ENCODE results near the gene SRSF3. TPM values are rescaled to one million over a fixed set of nuclear protein-coding genes. Genes with fewer than 3 reads are reported as not detected.
A peak's percentile ranks its signal among the peaks of the same experiment; 100 is the strongest.

Gene SRSF3
- total RNA-seq, 1 donor from 2014 or later = 288 TPM

DNA sequence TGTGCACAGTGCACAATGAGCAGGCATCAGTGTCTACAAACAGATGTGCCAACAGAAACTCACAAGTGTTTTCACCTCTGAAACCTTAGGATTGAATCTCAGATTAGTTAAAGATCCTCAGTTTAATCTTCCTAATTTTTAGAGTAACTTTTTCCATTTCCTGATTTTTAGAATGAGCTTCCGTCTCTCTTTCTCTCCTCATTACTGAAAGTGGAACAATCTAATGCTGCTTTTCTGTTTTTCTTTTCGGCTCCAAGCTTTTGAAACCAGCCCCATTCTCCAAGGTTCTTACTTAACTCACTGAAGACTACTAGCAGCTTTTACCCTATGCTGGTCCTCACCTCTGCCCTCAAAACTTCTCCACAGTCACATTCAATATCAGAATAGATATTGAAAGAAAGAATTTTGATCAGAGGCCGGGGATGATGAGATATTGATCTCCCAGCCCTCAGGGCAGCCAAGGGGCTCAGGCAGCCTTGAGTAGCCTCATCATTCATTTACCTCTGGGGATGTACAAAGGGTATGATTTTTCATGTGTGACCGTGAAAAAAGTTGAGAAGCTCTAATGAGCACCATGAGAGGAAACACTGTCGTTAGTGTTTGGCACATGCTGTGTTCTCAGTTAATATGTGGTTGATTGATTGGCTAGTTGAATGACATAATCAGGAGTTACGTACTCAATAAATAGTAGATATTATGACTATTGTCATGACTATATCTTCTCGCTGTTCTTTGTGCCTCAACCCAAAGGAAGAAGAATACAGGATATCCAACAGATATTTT lies 35.0 kb upstream of the SRSF3 start:
- Mint-ChIP-seq H3K36me3 (ENCODE audit: unreplicated experiment) (peaks cover 4% of the 10 kb centered on the region), H3K4me3 (ENCODE audit: unreplicated experiment) (peak overlapping the region; percentile 77), H3K9me3 (ENCODE audit: unreplicated experiment) (peaks cover 19% of the 10 kb centered on the region), H3K27me3 (ENCODE audit: unreplicated experiment) (peaks cover 7% of the 10 kb centered on the region), H3K4me1 (ENCODE audit: low read depth, unreplicated experiment) (peaks cover 49% of the 10 kb centered on the region), H3K27ac (ENCODE audit: unreplicated experiment) (peak overlapping the region; percentile 91)
- TF ChIP-seq, protein P1, sequence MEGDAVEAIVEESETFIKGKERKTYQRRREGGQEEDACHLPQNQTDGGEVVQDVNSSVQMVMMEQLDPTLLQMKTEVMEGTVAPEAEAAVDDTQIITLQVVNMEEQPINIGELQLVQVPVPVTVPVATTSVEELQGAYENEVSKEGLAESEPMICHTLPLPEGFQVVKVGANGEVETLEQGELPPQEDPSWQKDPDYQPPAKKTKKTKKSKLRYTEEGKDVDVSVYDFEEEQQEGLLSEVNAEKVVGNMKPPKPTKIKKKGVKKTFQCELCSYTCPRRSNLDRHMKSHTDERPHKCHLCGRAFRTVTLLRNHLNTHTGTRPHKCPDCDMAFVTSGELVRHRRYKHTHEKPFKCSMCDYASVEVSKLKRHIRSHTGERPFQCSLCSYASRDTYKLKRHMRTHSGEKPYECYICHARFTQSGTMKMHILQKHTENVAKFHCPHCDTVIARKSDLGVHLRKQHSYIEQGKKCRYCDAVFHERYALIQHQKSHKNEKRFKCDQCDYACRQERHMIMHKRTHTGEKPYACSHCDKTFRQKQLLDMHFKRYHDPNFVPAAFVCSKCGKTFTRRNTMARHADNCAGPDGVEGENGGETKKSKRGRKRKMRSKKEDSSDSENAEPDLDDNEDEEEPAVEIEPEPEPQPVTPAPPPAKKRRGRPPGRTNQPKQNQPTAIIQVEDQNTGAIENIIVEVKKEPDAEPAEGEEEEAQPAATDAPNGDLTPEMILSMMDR (IDR thresholded peaks at IDR 0.05; ENCODE audit: partially characterized antibody, unreplicated experiment) = no peak
- peak; percentile 29 for DNase-seq

DNA sequence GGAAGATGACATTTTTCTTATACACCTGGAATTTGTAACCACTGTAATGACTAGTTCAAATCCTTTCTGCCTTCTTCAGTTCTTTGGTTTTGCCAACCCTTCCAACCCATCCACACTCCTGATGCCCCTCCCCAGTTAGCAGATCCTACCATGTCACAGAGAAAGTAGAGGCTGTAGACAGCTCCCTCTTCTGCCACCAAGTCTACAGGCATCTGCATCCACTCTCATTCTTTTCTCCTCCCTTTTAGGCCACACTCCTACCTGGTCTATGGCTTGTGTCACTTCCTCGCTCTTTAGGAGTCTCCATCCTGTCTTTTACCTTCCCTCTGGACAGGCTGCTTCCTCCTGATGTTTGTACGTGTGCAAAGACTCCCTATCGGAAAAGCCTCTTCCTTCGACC lies 33.3 kb upstream of the SRSF3 start:
- H3K4me3 Mint-ChIP-seq (ENCODE audit: unreplicated experiment) = peak overlapping the region; percentile 20
- TF ChIP-seq, protein P1 (IDR thresholded peaks at IDR 0.05; ENCODE audit: partially characterized antibody, unreplicated experiment) = no peak
- H3K27ac Mint-ChIP-seq (ENCODE audit: unreplicated experiment) = peak overlapping the region; percentile 53
- H3K9me3 Mint-ChIP-seq (ENCODE audit: unreplicated experiment) = peaks cover 19% of the 10 kb centered on the region
- H3K4me1 Mint-ChIP-seq (ENCODE audit: low read depth, unreplicated experiment) = peaks cover 40% of the 10 kb centered on the region
- peaks cover 4% of the 10 kb centered on the region for H3K36me3 Mint-ChIP-seq (ENCODE audit: unreplicated experiment)
- DNase-seq = no peak
- peaks cover 7% of the 10 kb centered on the region for H3K27me3 Mint-ChIP-seq (ENCODE audit: unreplicated experiment)

DNA sequence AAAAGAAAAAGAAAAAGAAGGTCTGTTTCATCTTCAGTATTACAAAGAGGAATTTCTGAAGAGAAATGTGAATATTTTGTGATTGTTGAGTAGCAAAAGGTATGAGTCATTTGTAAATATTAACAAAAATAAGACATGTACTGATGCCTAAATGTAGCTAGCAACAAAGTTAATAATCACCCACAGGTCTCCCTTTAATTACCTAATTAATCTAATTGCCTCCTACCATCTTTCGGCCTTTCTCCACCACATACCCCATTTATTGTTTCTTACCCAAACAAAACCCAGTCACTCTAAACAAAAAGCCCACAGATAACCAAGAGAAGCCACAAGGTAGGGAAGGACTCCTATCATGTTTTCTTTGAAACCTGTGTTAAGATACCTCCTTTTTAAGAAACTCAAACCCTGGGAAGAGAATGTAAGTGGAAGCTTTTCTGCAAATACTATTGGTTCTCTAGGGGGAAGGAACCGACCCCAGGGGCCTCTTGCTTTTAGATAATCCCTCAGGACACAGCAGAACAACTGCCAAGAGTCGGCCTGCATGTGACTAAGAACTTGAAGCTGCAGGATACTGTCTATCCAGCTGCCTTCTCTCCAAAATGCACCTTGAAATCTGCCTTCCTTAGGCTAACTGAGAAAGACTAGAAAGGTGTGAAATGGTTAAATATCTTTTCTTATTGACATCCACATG lies 30.8 kb upstream of the SRSF3 start:
- TF ChIP-seq, protein P1 (IDR thresholded peaks at IDR 0.05; ENCODE audit: partially characterized antibody, unreplicated experiment) = no peak
- Mint-ChIP-seq H3K27me3 (ENCODE audit: unreplicated experiment) (peaks cover 7% of the 10 kb centered on the region), H3K9me3 (ENCODE audit: unreplicated experiment) (peaks cover 19% of the 10 kb centered on the region), H3K27ac (ENCODE audit: unreplicated experiment) (peak overlapping the region; percentile 67), H3K36me3 (ENCODE audit: unreplicated experiment) (peaks cover 4% of the 10 kb centered on the region), H3K4me1 (ENCODE audit: low read depth, unreplicated experiment) (peaks cover 39% of the 10 kb centered on the region), H3K4me3 (ENCODE audit: unreplicated experiment) (peak overlapping the region; percentile 66)
- no peak for DNase-seq

DNA sequence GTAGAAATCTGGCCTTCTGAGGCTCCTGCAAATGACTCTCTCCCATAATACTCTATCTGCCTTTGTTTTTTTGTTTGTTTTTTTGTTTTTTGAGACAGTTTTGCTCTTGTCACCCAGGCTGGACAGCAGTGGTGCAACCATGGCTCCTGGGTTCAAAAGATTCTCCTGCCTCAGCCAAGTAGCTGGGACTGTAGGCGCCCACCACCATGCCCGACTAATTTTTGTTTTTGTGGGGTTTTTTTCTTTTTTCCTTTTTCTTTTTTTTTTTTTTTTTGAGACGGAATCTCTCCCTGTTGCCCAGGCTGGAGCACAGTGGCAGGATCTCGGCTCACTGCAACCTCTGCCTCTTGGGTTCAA lies 30.3 kb upstream of the SRSF3 start:
- peaks cover 37% of the 10 kb centered on the region for H3K4me1 Mint-ChIP-seq (ENCODE audit: low read depth, unreplicated experiment)
- H3K27me3 Mint-ChIP-seq (ENCODE audit: unreplicated experiment) = peaks cover 7% of the 10 kb centered on the region
- H3K27ac Mint-ChIP-seq (ENCODE audit: unreplicated experiment) = peak overlapping the region; percentile 67
- TF ChIP-seq, protein P1 (IDR thresholded peaks at IDR 0.05; ENCODE audit: partially characterized antibody, unreplicated experiment) = no peak
- peaks cover 14% of the 10 kb centered on the region for H3K9me3 Mint-ChIP-seq (ENCODE audit: unreplicated experiment)
- H3K4me3 Mint-ChIP-seq (ENCODE audit: unreplicated experiment) = no peak overlapping the region
- no peak for DNase-seq
- H3K36me3 Mint-ChIP-seq (ENCODE audit: unreplicated experiment) = peaks cover 4% of the 10 kb centered on the region

DNA sequence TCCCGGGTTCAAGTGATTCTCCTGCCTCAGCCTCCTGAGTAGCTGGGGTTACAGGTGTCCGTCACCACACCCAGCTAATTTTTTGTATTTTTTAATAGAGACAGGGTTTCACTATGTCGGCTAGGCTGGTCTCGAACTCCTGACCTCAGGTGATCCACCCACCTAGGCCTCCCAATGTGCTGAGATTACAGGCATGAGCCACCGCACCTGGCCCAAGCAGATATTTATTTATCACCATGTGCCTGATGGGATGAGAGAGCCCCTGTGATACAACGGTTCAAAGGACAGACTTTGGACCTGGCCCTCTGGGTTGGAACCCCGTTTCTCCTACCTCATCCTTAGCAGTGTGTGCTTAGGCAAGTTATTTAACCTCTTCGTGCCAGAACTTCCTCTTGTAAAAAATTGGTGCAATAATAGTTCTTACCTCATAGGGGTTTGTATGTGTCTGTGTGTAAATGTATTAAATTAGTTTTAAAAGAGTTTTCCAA lies 27.7 kb upstream of the SRSF3 start:
- no peaks in the 10 kb centered on the region for H3K36me3 Mint-ChIP-seq (ENCODE audit: unreplicated experiment)
- peaks cover 2% of the 10 kb centered on the region for H3K9me3 Mint-ChIP-seq (ENCODE audit: unreplicated experiment)
- TF ChIP-seq, protein P1 (IDR thresholded peaks at IDR 0.05; ENCODE audit: partially characterized antibody, unreplicated experiment) = no peak
- H3K4me1 Mint-ChIP-seq (ENCODE audit: low read depth, unreplicated experiment) = peaks cover 20% of the 10 kb centered on the region
- no peak overlapping the region for H3K27ac Mint-ChIP-seq (ENCODE audit: unreplicated experiment)
- DNase-seq = no peak
- peaks cover 4% of the 10 kb centered on the region for H3K27me3 Mint-ChIP-seq (ENCODE audit: unreplicated experiment)
- no peak overlapping the region for H3K4me3 Mint-ChIP-seq (ENCODE audit: unreplicated experiment)

Measured in glutamatergic neuron (in vitro differentiated cells).